Measurements from ENCODE around the gene GATB.

GRCh38 chr4:151703401-151703800, 57.4 kb downstream of the GATB start:
- TF ChIP-seq EZH2 (IDR thresholded peaks at IDR 0.05; ENCODE audit: low read length) = no peak
- TF ChIP-seq, protein P1, sequence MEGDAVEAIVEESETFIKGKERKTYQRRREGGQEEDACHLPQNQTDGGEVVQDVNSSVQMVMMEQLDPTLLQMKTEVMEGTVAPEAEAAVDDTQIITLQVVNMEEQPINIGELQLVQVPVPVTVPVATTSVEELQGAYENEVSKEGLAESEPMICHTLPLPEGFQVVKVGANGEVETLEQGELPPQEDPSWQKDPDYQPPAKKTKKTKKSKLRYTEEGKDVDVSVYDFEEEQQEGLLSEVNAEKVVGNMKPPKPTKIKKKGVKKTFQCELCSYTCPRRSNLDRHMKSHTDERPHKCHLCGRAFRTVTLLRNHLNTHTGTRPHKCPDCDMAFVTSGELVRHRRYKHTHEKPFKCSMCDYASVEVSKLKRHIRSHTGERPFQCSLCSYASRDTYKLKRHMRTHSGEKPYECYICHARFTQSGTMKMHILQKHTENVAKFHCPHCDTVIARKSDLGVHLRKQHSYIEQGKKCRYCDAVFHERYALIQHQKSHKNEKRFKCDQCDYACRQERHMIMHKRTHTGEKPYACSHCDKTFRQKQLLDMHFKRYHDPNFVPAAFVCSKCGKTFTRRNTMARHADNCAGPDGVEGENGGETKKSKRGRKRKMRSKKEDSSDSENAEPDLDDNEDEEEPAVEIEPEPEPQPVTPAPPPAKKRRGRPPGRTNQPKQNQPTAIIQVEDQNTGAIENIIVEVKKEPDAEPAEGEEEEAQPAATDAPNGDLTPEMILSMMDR (optimal IDR thresholded peaks at IDR 0.05 in 1 of 3, IDR thresholded peaks at IDR 0.05 in 1 of 3, conservative IDR thresholded peaks at IDR 0.05 in 1 of 3; ENCODE audit: extremely low read depth in 1 of 3, insufficient read depth in 2 of 3, low read length in 3 of 3) = no peak

Measured in keratinocyte (primary cell).